HFFc6 (cell line): ENCODE measurements around the gene PMIS2. TPM values are rescaled to one million over a fixed set of nuclear protein-coding genes. Genes with fewer than 3 reads are reported as not detected.

Experiments
- DNase-seq: peaks from one replicate; pipeline ENCODE4 v3.0.0-alpha.2; 2018
- H3K27ac Mint-ChIP-seq: 2 replicates; pipeline ENCODE4 v1.8.0; 2020; ENCODE audit warnings: mild to moderate bottlenecking, mixed read lengths
- H3K27me3 Mint-ChIP-seq: 2 replicates; pipeline ENCODE4 v1.8.0; 2021; ENCODE audit warnings: mild to moderate bottlenecking, moderate library complexity, mixed read lengths; ENCODE audit not compliant: insufficient read depth
- H3K36me3 Mint-ChIP-seq: 2 replicates; pipeline ENCODE4 v1.8.0; 2021; ENCODE audit warnings: low read depth, mixed read lengths
- H3K4me1 Mint-ChIP-seq: 2 replicates; pipeline ENCODE4 v1.8.0; 2020; ENCODE audit warnings: low read depth, mixed read lengths
- H3K4me3 Mint-ChIP-seq: 2 replicates; pipeline ENCODE4 v1.8.0; 2020; ENCODE audit warnings: mild to moderate bottlenecking, moderate library complexity, mixed read lengths
- H3K9me3 Mint-ChIP-seq: 2 replicates; pipeline ENCODE4 v1.8.0; 2020; ENCODE audit warnings: mild to moderate bottlenecking, mixed read lengths
- long read RNA-seq: library from polyadenylated mRNA; unstranded; transcript quantifications from one replicate; pipeline ENCODE4 v2.0.0, GENCODE V29; 2019
- total RNA-seq, 6 experiments: library from RNA; stranded (reverse); fragmentation: NEBNext Ultra II Directional; extraction: Animal tissue kit (Norgen Biotek cat#: 25700); gene quantifications; 2 replicates in 1 of 6; 3 replicates in 5 of 6; pipeline ENCODE4 v1.2.3, GENCODE V29; 2021
- TF ChIP-seq, protein P1 (sequence below): fragments of 200-600 bp; sonication (generic); IDR thresholded peaks from 2 replicates; pipeline ENCODE4 v1.5.0; 2021; ENCODE audit warnings: antibody characterized with exemption, mild to moderate bottlenecking

PMIS2 gene
- total RNA-seq = not detected
- long read RNA-seq = 0 reads

DNA sequence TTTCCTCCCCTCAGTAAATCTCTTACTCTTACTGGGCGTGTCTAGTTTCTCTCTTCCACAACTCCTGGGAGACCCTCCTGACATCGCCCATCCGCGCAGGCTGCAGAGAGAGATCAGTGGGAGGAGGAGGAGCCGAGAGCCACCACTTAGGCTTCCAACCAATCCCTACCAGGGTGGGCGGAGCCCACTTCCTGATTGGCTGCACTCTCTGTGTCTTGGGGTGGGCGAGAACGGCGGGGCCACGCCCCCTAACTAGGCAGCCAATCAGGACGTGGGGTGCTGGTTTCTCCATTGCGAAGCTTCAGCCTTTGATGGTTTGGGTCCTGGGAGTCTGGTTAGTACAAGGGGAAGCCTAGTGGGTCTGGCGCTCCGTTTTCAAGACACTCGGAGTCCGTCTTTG is at the start of gene PMIS2:
TSS of gene PMIS2 (plus strand) at position 326 of the 400 bp plus-strand sequence. CDS start 87 bp downstream, outside the sequence.
- Mint-ChIP-seq H3K4me1 (no peaks in the 10 kb centered on the region), H3K4me3 (no peak within 1 kb of the TSS), H3K27me3 (peaks cover 28% of the 10 kb centered on the region), H3K36me3 (no peaks in the 10 kb centered on the region), H3K9me3 (0 out of 2 replicates have a peak, but pooled peaks cover 4% of the 10 kb centered on the region), H3K27ac (no peak within 1 kb of the TSS)
- TF ChIP-seq, protein P1, sequence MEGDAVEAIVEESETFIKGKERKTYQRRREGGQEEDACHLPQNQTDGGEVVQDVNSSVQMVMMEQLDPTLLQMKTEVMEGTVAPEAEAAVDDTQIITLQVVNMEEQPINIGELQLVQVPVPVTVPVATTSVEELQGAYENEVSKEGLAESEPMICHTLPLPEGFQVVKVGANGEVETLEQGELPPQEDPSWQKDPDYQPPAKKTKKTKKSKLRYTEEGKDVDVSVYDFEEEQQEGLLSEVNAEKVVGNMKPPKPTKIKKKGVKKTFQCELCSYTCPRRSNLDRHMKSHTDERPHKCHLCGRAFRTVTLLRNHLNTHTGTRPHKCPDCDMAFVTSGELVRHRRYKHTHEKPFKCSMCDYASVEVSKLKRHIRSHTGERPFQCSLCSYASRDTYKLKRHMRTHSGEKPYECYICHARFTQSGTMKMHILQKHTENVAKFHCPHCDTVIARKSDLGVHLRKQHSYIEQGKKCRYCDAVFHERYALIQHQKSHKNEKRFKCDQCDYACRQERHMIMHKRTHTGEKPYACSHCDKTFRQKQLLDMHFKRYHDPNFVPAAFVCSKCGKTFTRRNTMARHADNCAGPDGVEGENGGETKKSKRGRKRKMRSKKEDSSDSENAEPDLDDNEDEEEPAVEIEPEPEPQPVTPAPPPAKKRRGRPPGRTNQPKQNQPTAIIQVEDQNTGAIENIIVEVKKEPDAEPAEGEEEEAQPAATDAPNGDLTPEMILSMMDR = no peak
- no peak for DNase-seq

DNA sequence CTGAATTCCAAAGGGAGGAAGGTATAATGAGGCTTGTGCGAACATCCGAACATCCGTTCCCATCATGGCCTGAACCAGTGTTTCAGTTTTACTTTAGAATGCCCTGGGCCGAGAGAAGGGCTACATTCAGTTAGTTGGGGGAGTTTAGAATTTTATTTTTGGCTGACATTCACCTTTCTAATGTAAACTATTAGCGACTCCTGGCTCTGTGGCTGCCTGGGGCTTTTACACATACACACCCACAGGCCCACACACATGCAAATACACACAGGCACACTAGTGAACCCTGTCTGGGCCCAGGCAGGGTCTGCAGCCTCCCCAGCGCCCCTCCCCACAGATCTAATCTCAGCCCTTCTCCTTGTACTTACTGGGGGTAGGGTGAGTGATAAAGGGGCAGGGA is 46.7 kb upstream of the PMIS2 start:
- no peak overlapping the region for H3K27ac Mint-ChIP-seq
- no peaks in the 10 kb centered on the region for H3K9me3 Mint-ChIP-seq
- TF ChIP-seq, protein P1 = no peak
- H3K36me3 Mint-ChIP-seq = peaks cover 6% of the 10 kb centered on the region; the same call in 1 of the 2 replicates
- H3K4me1 Mint-ChIP-seq = peaks cover 4% of the 10 kb centered on the region
- no peak overlapping the region for H3K4me3 Mint-ChIP-seq
- no peak for DNase-seq
- H3K27me3 Mint-ChIP-seq = peaks cover 5% of the 10 kb centered on the region

DNA sequence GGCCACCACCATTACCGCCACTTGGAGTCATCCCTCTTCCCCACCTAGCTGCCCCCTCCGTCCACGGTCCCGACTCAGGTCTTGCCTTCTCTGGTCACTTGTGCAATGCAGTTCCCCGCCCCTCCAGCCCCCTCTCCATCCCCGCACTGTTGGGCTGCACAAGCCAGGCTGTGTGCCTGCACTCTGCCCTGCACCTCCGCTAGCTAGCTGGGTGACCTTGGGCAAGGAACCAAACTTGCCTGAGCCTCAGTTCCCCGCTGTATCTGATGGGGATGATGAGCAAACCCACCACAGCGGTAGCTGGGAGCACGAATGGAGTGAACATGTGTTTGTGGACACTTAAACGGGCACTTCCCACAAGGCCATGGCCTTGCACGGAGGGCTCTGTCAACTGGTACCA is 46.1 kb upstream of the PMIS2 start:
- TF ChIP-seq, protein P1 = no peak
- Mint-ChIP-seq H3K27me3 (peaks cover 3% of the 10 kb centered on the region), H3K4me1 (peaks cover 8% of the 10 kb centered on the region), H3K9me3 (no peaks in the 10 kb centered on the region), H3K4me3 (no peak overlapping the region), H3K27ac (no peak overlapping the region), H3K36me3 (peaks cover 6% of the 10 kb centered on the region; the same call in 1 of the 2 replicates)
- DNase-seq = no peak

DNA sequence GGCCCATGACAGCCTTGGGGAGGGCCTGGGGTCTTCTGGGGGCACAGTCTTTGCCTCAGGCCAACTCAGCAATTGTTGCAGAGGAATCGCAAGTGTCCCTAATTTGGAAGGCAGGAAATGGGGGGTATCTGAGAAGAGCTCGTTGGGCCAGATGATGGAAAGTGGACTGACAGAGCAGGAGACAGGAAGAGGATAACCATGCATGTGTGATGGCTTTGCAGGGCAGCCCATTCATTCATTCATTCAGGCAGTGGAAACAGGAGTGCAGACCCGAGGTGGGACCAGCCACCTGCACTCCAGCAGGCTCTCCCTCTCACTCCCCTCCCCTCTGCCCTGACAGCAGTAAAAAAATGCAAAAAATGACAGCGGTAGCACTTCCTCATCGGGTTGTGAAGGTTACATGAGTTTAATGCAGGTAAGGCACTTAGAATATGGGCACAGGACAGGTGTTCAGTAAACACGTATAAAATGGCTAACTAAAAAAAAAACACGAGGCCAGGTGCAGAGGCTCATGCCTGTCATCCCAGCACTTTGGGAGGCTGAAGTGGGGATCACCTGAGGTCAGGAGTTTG is 45.5 kb upstream of the PMIS2 start:
- Mint-ChIP-seq H3K4me1 (peaks cover 8% of the 10 kb centered on the region), H3K4me3 (no peak overlapping the region), H3K27ac (no peak overlapping the region), H3K36me3 (peaks cover 6% of the 10 kb centered on the region; the same call in 1 of the 2 replicates), H3K27me3 (peaks cover 2% of the 10 kb centered on the region), H3K9me3 (no peaks in the 10 kb centered on the region)
- TF ChIP-seq, protein P1 = no peak
- no peak for DNase-seq

DNA sequence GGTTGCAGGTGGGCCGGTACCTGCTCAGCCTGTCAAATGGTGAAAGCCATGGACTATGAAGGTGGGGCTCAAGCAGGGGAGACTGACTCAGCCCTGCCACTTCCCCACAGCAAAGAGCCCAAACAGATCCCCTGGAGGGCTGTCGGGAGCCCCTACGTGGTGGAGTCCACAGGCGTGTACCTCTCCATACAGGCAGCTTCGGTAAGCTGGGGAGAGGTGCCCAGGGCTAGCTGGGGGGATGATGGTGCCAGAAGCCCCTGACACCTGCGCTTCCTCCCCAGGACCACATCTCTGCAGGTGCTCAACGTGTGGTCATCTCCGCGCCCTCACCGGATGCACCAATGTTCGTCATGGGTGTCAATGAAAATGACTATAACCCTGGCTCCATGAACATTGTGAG is 43.8 kb upstream of the PMIS2 start:
- TF ChIP-seq, protein P1 = no peak
- peaks cover 2% of the 10 kb centered on the region for H3K27me3 Mint-ChIP-seq

More for the DNA sequence above, 43.8 kb upstream of the PMIS2 start:
- no peak for DNase-seq
- Mint-ChIP-seq H3K27ac (no peak overlapping the region), H3K4me1 (peaks cover 20% of the 10 kb centered on the region), H3K36me3 (peaks cover 10% of the 10 kb centered on the region; the same call in 1 of the 2 replicates), H3K4me3 (no peak overlapping the region), H3K9me3 (no peaks in the 10 kb centered on the region)
